HEK293 (cell line): ENCODE data around the gene ENAH.

Experiments
- GLI2 ChIP-seq: fragments of 450-650 bp; formaldehyde crosslinking; IDR thresholded peaks from 2 replicates; pipeline ENCODE4; 2017; ENCODE audit warnings: missing biosample characterization, missing genetic modification characterization, low read depth, borderline replicate concordance
- GLIS1 ChIP-seq: fragments of 450-650 bp; formaldehyde crosslinking; IDR thresholded peaks from 2 replicates; pipeline ENCODE4 v1.5.1; 2016; ENCODE audit warnings: missing biosample characterization, missing genetic modification characterization
- GLIS2 ChIP-seq: fragments of 450-650 bp; formaldehyde crosslinking; IDR thresholded peaks from 2 replicates; pipeline ENCODE4 v1.5.1; 2016; ENCODE audit warnings: missing biosample characterization, missing genetic modification characterization
- HOXA7 ChIP-seq: sonication (generic); formaldehyde crosslinking; IDR thresholded peaks from 2 replicates; pipeline ENCODE4 v1.8.1; 2022; ENCODE audit warnings: missing genetic modification reagents, borderline replicate concordance
- IKZF3 ChIP-seq: fragments of 450-650 bp; IDR thresholded peaks from 2 replicates; pipeline ENCODE4 v1.5.0; 2018; ENCODE audit warnings: missing biosample characterization, mild to moderate bottlenecking, missing genetic modification characterization, moderate library complexity
- KLF10 ChIP-seq: fragments of 450-650 bp; IDR thresholded peaks from 2 replicates; pipeline ENCODE4 v1.5.1; 2018; ENCODE audit warnings: missing biosample characterization, mild to moderate bottlenecking, missing genetic modification characterization
- KLF8 ChIP-seq: fragments of 450-650 bp; formaldehyde crosslinking; IDR thresholded peaks from 2 replicates; pipeline ENCODE4 v1.5.1; 2016; ENCODE audit warnings: missing biosample characterization, missing genetic modification characterization
- PATZ1 ChIP-seq: fragments of 450-650 bp; formaldehyde crosslinking; IDR thresholded peaks from 2 replicates; pipeline ENCODE4 v1.5.1; 2016; ENCODE audit warnings: missing biosample characterization, missing genetic modification characterization
- TCF7L2 ChIP-seq: IDR thresholded peaks from 2 replicates; pipeline ENCODE4 v1.6.1; 2011; ENCODE audit warnings: low read depth, mild to moderate bottlenecking, inconsistent platforms, low read length, moderate library complexity, borderline replicate concordance
- YY1 ChIP-seq: fragments of 450-650 bp; formaldehyde crosslinking; IDR thresholded peaks from 2 replicates; pipeline ENCODE4 v1.5.1; 2018; ENCODE audit warnings: missing biosample characterization, missing genetic modification characterization
- YY2 ChIP-seq: fragments of 450-650 bp; formaldehyde crosslinking; IDR thresholded peaks from 2 replicates; pipeline ENCODE4 v1.5.1; 2016; ENCODE audit warnings: missing biosample characterization, missing genetic modification characterization
- ZBTB49 ChIP-seq: fragments of 450-650 bp; formaldehyde crosslinking; IDR thresholded peaks from 2 replicates; pipeline ENCODE4 v1.5.1; 2016; ENCODE audit warnings: missing biosample characterization, missing genetic modification characterization, low read depth
- ZBTB8A ChIP-seq: fragments of 450-650 bp; formaldehyde crosslinking; IDR thresholded peaks from 2 replicates; pipeline ENCODE4 v1.5.1; 2016; ENCODE audit warnings: missing biosample characterization, missing genetic modification characterization
- ZFP3 ChIP-seq: fragments of 450-650 bp; formaldehyde crosslinking; IDR thresholded peaks from 2 replicates; pipeline ENCODE4 v1.5.1; 2016; ENCODE audit warnings: low read depth, missing biosample characterization, missing genetic modification characterization
- ZFP37 ChIP-seq: fragments of 450-650 bp; formaldehyde crosslinking; IDR thresholded peaks from 2 replicates; pipeline ENCODE4 v1.5.1; 2016; ENCODE audit warnings: missing biosample characterization, missing genetic modification characterization
- ZNF174 ChIP-seq: fragments of 450-650 bp; formaldehyde crosslinking; IDR thresholded peaks from 2 replicates; pipeline ENCODE4 v1.5.0; 2017; ENCODE audit warnings: missing biosample characterization, mild to moderate bottlenecking, missing genetic modification characterization
- ZNF221 ChIP-seq: fragments of 450-650 bp; formaldehyde crosslinking; IDR thresholded peaks from 2 replicates; pipeline ENCODE4 v1.5.1; 2017; ENCODE audit warnings: missing biosample characterization, missing genetic modification characterization, borderline replicate concordance
- ZNF248 ChIP-seq: fragments of 450-650 bp; formaldehyde crosslinking; IDR thresholded peaks from 2 replicates; pipeline ENCODE4 v1.5.1; 2017; ENCODE audit warnings: missing biosample characterization, missing genetic modification characterization
- ZNF292 ChIP-seq: fragments of 450-650 bp; formaldehyde crosslinking; IDR thresholded peaks from 2 replicates; pipeline ENCODE4 v1.5.1; 2016; ENCODE audit warnings: low read depth, missing biosample characterization, missing genetic modification characterization, borderline replicate concordance
- ZNF341 ChIP-seq: fragments of 450-650 bp; formaldehyde crosslinking; IDR thresholded peaks from 2 replicates; pipeline ENCODE4; 2016; ENCODE audit warnings: low read depth, missing biosample characterization, missing genetic modification characterization
- ZNF366 ChIP-seq: fragments of 450-650 bp; formaldehyde crosslinking; conservative IDR thresholded peaks from 2 replicates; pipeline ENCODE4 v1.5.1; 2016; ENCODE audit warnings: missing biosample characterization, missing genetic modification characterization
- ZNF37A ChIP-seq: fragments of 450-650 bp; IDR thresholded peaks from 2 replicates; pipeline ENCODE4 v1.5.1; 2018; ENCODE audit warnings: missing biosample characterization, missing genetic modification characterization
- ZNF426 ChIP-seq: fragments of 450-650 bp; formaldehyde crosslinking; IDR thresholded peaks from 2 replicates; pipeline ENCODE4 v1.5.1; 2017; ENCODE audit warnings: missing biosample characterization, missing genetic modification characterization, mild to moderate bottlenecking, inconsistent platforms, moderate library complexity
- ZNF555 ChIP-seq: fragments of 450-650 bp; formaldehyde crosslinking; conservative IDR thresholded peaks from 2 replicates; pipeline ENCODE4 v1.5.1; 2017; ENCODE audit warnings: missing biosample characterization, mild to moderate bottlenecking, missing genetic modification characterization, inconsistent platforms
- ZNF623 ChIP-seq: fragments of 450-650 bp; formaldehyde crosslinking; IDR thresholded peaks from 2 replicates; pipeline ENCODE4 v1.5.1; 2016; ENCODE audit warnings: missing biosample characterization, missing genetic modification characterization
- ZNF701 ChIP-seq: fragments of 450-650 bp; formaldehyde crosslinking; IDR thresholded peaks from 2 replicates; pipeline ENCODE4 v1.5.1; 2016; ENCODE audit warnings: missing biosample characterization, missing genetic modification characterization
- ZNF791 ChIP-seq: fragments of 450-650 bp; formaldehyde crosslinking; IDR thresholded peaks from 2 replicates; pipeline ENCODE4 v1.5.1; 2016; ENCODE audit warnings: missing biosample characterization, missing genetic modification characterization
- ZSCAN16 ChIP-seq: fragments of 450-650 bp; formaldehyde crosslinking; IDR thresholded peaks from 2 replicates; pipeline ENCODE4 v1.5.1; 2016; ENCODE audit warnings: missing biosample characterization, missing genetic modification characterization
- TF ChIP-seq, protein P1 (sequence below): fragments of 450-650 bp; formaldehyde crosslinking; IDR thresholded peaks from 2 replicates; pipeline ENCODE4 v1.5.0; 2017; ENCODE audit warnings: missing biosample characterization, missing genetic modification characterization, borderline replicate concordance
- TF ChIP-seq, protein P2 (sequence below): fragments of 450-650 bp; formaldehyde crosslinking; IDR thresholded peaks from 2 replicates; pipeline ENCODE4 v1.5.1; 2016; ENCODE audit warnings: missing biosample characterization, missing genetic modification characterization
- TF ChIP-seq, protein P3 (sequence below): IDR thresholded peaks from 2 replicates; pipeline ENCODE4 v1.6.1; 2011; ENCODE audit warnings: mild to moderate bottlenecking, low read depth, low read length, borderline replicate concordance

The ENAH gene

GRCh38 chr1:225608014-225608796 lies 44.7 kb downstream of the ENAH start (continued):
- TF ChIP-seq ZBTB8A (tag by site-specific recombination): no peak
- TF ChIP-seq ZNF791 (tag by site-specific recombination): no peak
- peak; percentile 45; the same call in 1 of the 2 replicates for TF ChIP-seq PATZ1
- no peak for TF ChIP-seq KLF10 (tag by site-specific recombination)
- no peak for TF ChIP-seq GLI2
- TF ChIP-seq, protein P1, sequence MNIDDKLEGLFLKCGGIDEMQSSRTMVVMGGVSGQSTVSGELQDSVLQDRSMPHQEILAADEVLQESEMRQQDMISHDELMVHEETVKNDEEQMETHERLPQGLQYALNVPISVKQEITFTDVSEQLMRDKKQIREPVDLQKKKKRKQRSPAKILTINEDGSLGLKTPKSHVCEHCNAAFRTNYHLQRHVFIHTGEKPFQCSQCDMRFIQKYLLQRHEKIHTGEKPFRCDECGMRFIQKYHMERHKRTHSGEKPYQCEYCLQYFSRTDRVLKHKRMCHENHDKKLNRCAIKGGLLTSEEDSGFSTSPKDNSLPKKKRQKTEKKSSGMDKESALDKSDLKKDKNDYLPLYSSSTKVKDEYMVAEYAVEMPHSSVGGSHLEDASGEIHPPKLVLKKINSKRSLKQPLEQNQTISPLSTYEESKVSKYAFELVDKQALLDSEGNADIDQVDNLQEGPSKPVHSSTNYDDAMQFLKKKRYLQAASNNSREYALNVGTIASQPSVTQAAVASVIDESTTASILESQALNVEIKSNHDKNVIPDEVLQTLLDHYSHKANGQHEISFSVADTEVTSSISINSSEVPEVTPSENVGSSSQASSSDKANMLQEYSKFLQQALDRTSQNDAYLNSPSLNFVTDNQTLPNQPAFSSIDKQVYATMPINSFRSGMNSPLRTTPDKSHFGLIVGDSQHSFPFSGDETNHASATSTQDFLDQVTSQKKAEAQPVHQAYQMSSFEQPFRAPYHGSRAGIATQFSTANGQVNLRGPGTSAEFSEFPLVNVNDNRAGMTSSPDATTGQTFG (tag by site-specific recombination): no peak
- TF ChIP-seq ZNF366 (tag by site-specific recombination): no peak
- TF ChIP-seq YY1 (tag by site-specific recombination): no peak
- no peak for TF ChIP-seq ZNF174 (tag by site-specific recombination)
- no peak for TF ChIP-seq GLIS2 (tag by site-specific recombination)
- TF ChIP-seq ZFP3 (tag by site-specific recombination): no peak
- TF ChIP-seq ZFP37: no peak
- no peak for TF ChIP-seq ZNF426
- TF ChIP-seq ZNF623 (tag by site-specific recombination): no peak
- TF ChIP-seq, protein P2, sequence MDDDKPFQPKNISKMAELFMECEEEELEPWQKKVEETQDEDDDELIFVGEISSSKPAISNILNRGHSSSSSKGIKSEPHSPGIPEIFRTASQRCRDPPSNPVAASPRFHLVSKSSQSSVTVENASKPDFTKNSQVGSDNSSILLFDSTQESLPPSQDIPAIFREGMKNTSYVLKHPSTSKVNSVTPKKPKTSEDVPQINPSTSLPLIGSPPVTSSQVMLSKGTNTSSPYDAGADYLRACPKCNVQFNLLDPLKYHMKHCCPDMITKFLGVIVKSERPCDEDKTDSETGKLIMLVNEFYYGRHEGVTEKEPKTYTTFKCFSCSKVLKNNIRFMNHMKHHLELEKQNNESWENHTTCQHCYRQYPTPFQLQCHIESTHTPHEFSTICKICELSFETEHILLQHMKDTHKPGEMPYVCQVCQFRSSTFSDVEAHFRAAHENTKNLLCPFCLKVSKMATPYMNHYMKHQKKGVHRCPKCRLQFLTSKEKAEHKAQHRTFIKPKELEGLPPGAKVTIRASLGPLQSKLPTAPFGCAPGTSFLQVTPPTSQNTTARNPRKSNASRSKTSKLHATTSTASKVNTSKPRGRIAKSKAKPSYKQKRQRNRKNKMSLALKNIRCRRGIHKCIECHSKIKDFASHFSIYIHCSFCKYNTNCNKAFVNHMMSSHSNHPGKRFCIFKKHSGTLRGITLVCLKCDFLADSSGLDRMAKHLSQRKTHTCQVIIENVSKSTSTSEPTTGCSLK (tag by site-specific recombination): no peak
- TF ChIP-seq TCF7L2: no peak
- peak; percentile 92 for TF ChIP-seq ZSCAN16 (tag by site-specific recombination)
- TF ChIP-seq IKZF3 (tag by site-specific recombination): no peak
- no peak for TF ChIP-seq ZNF37A
- no peak for TF ChIP-seq ZNF701 (tag by site-specific recombination)
- no peak for TF ChIP-seq YY2 (tag by site-specific recombination)
- no peak for TF ChIP-seq ZNF341
- TF ChIP-seq GLIS1 (tag by site-specific recombination): no peak
- TF ChIP-seq ZNF248: no peak
- no peak for TF ChIP-seq ZNF555 (tag by site-specific recombination)
- TF ChIP-seq, protein P3, sequence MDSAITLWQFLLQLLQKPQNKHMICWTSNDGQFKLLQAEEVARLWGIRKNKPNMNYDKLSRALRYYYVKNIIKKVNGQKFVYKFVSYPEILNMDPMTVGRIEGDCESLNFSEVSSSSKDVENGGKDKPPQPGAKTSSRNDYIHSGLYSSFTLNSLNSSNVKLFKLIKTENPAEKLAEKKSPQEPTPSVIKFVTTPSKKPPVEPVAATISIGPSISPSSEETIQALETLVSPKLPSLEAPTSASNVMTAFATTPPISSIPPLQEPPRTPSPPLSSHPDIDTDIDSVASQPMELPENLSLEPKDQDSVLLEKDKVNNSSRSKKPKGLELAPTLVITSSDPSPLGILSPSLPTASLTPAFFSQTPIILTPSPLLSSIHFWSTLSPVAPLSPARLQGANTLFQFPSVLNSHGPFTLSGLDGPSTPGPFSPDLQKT: no peak
- TF ChIP-seq ZBTB49 (tag by site-specific recombination): no peak
- TF ChIP-seq ZNF292 (tag by site-specific recombination): no peak
- 0 out of 2 replicates have a peak, but pooled peaks have one; percentile 29 for TF ChIP-seq KLF8 (tag by site-specific recombination)
- TF ChIP-seq ZNF221 (tag by site-specific recombination): no peak
- TF ChIP-seq HOXA7 (CRISPR knock-in tag): no peak
